ENCODE data around the gene LBR. TPM values are rescaled to one million over a fixed set of nuclear protein-coding genes. Genes with fewer than 3 reads are reported as not detected.
A peak's percentile ranks its signal among the peaks of the same experiment; 100 is the strongest.

Gene LBR
- total RNA-seq, 1 experiment from 2014 or later, result 86.0 TPM

GRCh38 chr1:225407755-225408154 is 20.1 kb downstream of the LBR start:
- DNase-seq (ENCODE audit: low spot score), result no peak
- H3K27ac Mint-ChIP-seq, result no peak overlapping the region
- peaks cover 53% of the 10 kb centered on the region for H3K36me3 Mint-ChIP-seq
- ATAC-seq, result no peak
- ChIA-PET POLR2A (no interaction called here), CTCF (interaction anchor here (0.9 to 1.3 kb wide), 2 partner anchors 15 to 73 kb away, joined by 3 read pairs; no protein-coding TSS in a partner anchor)
- TF ChIP-seq ETV6 (CRISPR knock-in tag; IDR thresholded peaks at IDR 0.05) (no peak), GTF2I (CRISPR knock-in tag; conservative IDR thresholded peaks at IDR 0.05) (no peak), NFYB (CRISPR knock-in tag; conservative IDR thresholded peaks at IDR 0.05; ENCODE audit: low read depth) (no peak), GABPB1 (CRISPR knock-in tag; IDR thresholded peaks at IDR 0.05) (no peak)
- no peaks in the 10 kb centered on the region for H3K27me3 Mint-ChIP-seq (ENCODE audit: low read depth)
- no peaks in the 10 kb centered on the region for H3K9me3 Mint-ChIP-seq
- peaks cover 31% of the 10 kb centered on the region for H3K4me1 Mint-ChIP-seq
- H3K4me3 Mint-ChIP-seq, result no peak overlapping the region

DNA sequence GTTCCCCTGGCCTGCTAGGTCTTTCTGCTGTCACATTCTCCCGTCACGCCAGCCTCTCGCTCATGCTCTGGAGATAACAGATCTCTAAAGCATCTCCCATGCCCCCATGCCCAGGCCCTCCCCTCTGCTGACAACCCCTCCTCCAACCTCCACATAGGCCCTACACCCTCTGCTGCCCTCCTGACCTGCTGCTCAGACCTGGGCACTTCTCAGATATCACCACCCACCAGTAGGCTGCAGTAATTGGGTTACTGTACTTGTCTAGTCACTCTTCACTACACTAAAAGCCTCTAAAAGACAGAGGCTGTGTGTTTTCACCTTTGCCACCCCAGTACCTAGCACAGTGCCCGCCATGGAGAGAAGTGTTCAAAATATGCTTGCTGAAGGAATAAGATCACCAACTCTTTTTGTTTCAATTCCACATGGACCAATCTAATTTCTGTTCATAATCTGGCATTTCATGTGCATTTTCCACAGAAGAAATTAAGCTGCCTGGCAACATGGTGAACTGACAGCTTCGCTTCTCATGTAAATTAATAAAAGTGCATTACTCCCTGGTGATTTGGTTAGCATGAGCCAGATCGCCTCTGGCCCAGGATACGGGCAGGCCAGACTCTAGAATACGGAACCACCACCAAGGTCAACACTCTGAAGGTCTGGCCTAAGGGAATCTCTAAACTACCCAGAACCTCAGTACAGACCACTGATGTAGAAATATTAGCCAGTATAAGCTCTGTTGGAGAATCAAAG is 20.7 kb downstream of the LBR start:
- peaks cover 47% of the 10 kb centered on the region for H3K36me3 Mint-ChIP-seq
- POLR2A ChIA-PET, result no interaction called here
- no peaks in the 10 kb centered on the region for H3K9me3 Mint-ChIP-seq
- no peak for TF ChIP-seq IRF2 (CRISPR knock-in tag; IDR thresholded peaks at IDR 0.05; ENCODE audit: borderline replicate concordance, low read depth)
- TF ChIP-seq TP53 (CRISPR knock-in tag; IDR thresholded peaks at IDR 0.05), result no peak
- TF ChIP-seq, protein P1, sequence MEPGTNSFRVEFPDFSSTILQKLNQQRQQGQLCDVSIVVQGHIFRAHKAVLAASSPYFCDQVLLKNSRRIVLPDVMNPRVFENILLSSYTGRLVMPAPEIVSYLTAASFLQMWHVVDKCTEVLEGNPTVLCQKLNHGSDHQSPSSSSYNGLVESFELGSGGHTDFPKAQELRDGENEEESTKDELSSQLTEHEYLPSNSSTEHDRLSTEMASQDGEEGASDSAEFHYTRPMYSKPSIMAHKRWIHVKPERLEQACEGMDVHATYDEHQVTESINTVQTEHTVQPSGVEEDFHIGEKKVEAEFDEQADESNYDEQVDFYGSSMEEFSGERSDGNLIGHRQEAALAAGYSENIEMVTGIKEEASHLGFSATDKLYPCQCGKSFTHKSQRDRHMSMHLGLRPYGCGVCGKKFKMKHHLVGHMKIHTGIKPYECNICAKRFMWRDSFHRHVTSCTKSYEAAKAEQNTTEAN (CRISPR knock-in tag; IDR thresholded peaks at IDR 0.05), result no peak
- no peak for TF ChIP-seq PREB (CRISPR knock-in tag; IDR thresholded peaks at IDR 0.05; ENCODE audit: borderline replicate concordance)
- TF ChIP-seq, protein P2, sequence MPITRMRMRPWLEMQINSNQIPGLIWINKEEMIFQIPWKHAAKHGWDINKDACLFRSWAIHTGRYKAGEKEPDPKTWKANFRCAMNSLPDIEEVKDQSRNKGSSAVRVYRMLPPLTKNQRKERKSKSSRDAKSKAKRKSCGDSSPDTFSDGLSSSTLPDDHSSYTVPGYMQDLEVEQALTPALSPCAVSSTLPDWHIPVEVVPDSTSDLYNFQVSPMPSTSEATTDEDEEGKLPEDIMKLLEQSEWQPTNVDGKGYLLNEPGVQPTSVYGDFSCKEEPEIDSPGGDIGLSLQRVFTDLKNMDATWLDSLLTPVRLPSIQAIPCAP (CRISPR knock-in tag; IDR thresholded peaks at IDR 0.05), result no peak
- no peak for TF ChIP-seq OVOL2 (CRISPR knock-in tag; IDR thresholded peaks at IDR 0.05; ENCODE audit: borderline replicate concordance)
- TF ChIP-seq, protein P3, sequence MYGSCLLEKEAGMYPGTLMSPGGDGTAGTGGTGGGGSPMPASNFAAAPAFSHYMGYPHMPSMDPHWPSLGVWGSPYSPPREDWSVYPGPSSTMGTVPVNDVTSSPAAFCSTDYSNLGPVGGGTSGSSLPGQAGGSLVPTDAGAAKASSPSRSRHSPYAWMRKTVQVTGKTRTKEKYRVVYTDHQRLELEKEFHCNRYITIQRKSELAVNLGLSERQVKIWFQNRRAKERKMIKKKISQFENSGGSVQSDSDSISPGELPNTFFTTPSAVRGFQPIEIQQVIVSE (CRISPR knock-in tag; IDR thresholded peaks at IDR 0.05; ENCODE audit: borderline replicate concordance), result no peak
- no peak for DNase-seq (ENCODE audit: low spot score)
- peaks cover 31% of the 10 kb centered on the region for H3K4me1 Mint-ChIP-seq
- peak; percentile 47 for ATAC-seq
- no peak overlapping the region for H3K4me3 Mint-ChIP-seq
- no peaks in the 10 kb centered on the region for H3K27me3 Mint-ChIP-seq (ENCODE audit: low read depth)
- H3K27ac Mint-ChIP-seq, result no peak overlapping the region; the same call in 1 of the 2 replicates
- CTCF ChIA-PET, result interaction anchor here (1.3 kb wide), 1 partner anchor 14 kb away, joined by 3 read pairs; no protein-coding TSS in a partner anchor

DNA sequence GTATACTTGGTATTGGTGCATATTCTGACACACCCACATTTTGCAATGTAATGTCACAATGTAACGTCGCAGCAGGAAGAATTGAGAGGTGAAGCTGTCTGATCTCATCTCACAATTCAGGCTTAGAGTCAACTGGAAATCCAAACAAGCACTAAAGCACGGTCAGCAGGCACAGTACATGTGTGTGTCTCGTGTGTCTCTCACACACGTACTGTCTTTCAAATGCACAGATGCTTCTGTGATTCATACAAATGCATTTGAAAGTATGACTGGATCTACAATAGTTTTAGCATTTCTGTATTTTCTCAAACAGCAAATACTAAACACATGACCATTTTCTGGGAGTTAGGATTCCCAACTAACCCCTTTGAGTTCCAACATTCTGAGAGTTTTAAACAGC is 26.9 kb downstream of the LBR start:
- Mint-ChIP-seq H3K27ac (no peak overlapping the region), H3K36me3 (peaks cover 43% of the 10 kb centered on the region), H3K4me1 (no peaks in the 10 kb centered on the region), H3K9me3 (no peaks in the 10 kb centered on the region), H3K4me3 (no peak overlapping the region), H3K27me3 (ENCODE audit: low read depth) (no peaks in the 10 kb centered on the region)
- ChIA-PET CTCF (no interaction called here), POLR2A (no interaction called here)
- ATAC-seq, result no peak
- DNase-seq (ENCODE audit: low spot score), result no peak
- TF ChIP-seq, protein P4, sequence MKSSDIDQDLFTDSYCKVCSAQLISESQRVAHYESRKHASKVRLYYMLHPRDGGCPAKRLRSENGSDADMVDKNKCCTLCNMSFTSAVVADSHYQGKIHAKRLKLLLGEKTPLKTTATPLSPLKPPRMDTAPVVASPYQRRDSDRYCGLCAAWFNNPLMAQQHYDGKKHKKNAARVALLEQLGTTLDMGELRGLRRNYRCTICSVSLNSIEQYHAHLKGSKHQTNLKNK (CRISPR knock-in tag; IDR thresholded peaks at IDR 0.05), result no peak
- TF ChIP-seq HMGA2 (CRISPR knock-in tag; IDR thresholded peaks at IDR 0.05), result no peak
- TF ChIP-seq CREM (CRISPR knock-in tag; IDR thresholded peaks at IDR 0.05), result no peak
- no peak for TF ChIP-seq ATF1 (CRISPR knock-in tag; IDR thresholded peaks at IDR 0.05)
- TF ChIP-seq MYBL2 (CRISPR knock-in tag; IDR thresholded peaks at IDR 0.05), result no peak
- TF ChIP-seq, protein P5, sequence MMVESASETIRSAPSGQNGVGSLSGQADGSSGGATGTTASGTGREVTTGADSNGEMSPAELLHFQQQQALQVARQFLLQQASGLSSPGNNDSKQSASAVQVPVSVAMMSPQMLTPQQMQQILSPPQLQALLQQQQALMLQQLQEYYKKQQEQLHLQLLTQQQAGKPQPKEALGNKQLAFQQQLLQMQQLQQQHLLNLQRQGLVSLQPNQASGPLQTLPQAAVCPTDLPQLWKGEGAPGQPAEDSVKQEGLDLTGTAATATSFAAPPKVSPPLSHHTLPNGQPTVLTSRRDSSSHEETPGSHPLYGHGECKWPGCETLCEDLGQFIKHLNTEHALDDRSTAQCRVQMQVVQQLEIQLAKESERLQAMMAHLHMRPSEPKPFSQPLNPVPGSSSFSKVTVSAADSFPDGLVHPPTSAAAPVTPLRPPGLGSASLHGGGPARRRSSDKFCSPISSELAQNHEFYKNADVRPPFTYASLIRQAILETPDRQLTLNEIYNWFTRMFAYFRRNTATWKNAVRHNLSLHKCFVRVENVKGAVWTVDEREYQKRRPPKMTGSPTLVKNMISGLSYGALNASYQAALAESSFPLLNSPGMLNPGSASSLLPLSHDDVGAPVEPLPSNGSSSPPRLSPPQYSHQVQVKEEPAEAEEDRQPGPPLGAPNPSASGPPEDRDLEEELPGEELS (CRISPR knock-in tag; IDR thresholded peaks at IDR 0.05), result no peak
- TF ChIP-seq NR3C1 (CRISPR knock-in tag; conservative IDR thresholded peaks at IDR 0.05; ENCODE audit: low read depth), result no peak
- no peak for TF ChIP-seq STAT6 (CRISPR knock-in tag; conservative IDR thresholded peaks at IDR 0.05; ENCODE audit: low read depth)
- TF ChIP-seq SOX15 (CRISPR knock-in tag; IDR thresholded peaks at IDR 0.05), result no peak
- TF ChIP-seq, protein P6, sequence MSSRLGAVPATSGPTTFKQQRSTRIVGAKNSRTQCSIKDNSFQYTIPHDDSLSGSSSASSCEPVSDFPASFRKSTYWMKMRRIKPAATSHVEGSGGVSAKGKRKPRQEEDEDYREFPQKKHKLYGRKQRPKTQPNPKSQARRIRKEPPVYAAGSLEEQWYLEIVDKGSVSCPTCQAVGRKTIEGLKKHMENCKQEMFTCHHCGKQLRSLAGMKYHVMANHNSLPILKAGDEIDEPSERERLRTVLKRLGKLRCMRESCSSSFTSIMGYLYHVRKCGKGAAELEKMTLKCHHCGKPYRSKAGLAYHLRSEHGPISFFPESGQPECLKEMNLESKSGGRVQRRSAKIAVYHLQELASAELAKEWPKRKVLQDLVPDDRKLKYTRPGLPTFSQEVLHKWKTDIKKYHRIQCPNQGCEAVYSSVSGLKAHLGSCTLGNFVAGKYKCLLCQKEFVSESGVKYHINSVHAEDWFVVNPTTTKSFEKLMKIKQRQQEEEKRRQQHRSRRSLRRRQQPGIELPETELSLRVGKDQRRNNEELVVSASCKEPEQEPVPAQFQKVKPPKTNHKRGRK (CRISPR knock-in tag; IDR thresholded peaks at IDR 0.05; ENCODE audit: borderline replicate concordance), result no peak
- no peak for TF ChIP-seq NFE2L1 (CRISPR knock-in tag; IDR thresholded peaks at IDR 0.05)

All from WTC11 (cell line).